Fibroblast of the aortic adventitia (primary cell): ENCODE measurements around the gene GTF3C6. TPM values are rescaled to one million over a fixed set of nuclear protein-coding genes. Genes with fewer than 3 reads are reported as not detected.
A peak's percentile ranks its signal among the peaks of the same experiment; 100 is the strongest.

Source experiments
- DNase-seq: peaks from one replicate; pipeline ENCODE4 v3.0.0-alpha.2; 2010; ENCODE audit warnings: low read depth
- H3K4me3 ChIP-seq: 2 replicates; pipeline ENCODE4 v1.5.1; 2011; ENCODE audit warnings: low read depth, mild to moderate bottlenecking, control low read depth, low read length, moderate library complexity
- CTCF ChIP-seq: IDR thresholded peaks from 2 replicates; pipeline ENCODE4 v1.5.1; 2011; ENCODE audit warnings: mild to moderate bottlenecking, low read length, control low read depth, inconsistent platforms; ENCODE audit not compliant: insufficient read depth
- total RNA-seq: library from RNA; depleted of rRNA; stranded (reverse); fragments of >200 nt; gene quantifications from 2 replicates; pipeline ENCODE4 v1.2.3, GENCODE V29; 2012; ENCODE audit warnings: low replicate concordance

GTF3C6 gene
- total RNA-seq, 1 donor, result 77.0 TPM

- H3K4me3 ChIP-seq, result no peak overlapping the region
- no peak for TF ChIP-seq CTCF
- DNase-seq, result no peak
Measured at GRCh38 chr6:110939429-110940200, 18.9 kb upstream of the GTF3C6 start.

- DNase-seq, result peak; percentile 74
- TF ChIP-seq CTCF, result no peak
- H3K4me3 ChIP-seq, result no peak overlapping the region
Measured at GRCh38 chr6:110944681-110945151, 13.8 kb upstream of the GTF3C6 start.

DNA sequence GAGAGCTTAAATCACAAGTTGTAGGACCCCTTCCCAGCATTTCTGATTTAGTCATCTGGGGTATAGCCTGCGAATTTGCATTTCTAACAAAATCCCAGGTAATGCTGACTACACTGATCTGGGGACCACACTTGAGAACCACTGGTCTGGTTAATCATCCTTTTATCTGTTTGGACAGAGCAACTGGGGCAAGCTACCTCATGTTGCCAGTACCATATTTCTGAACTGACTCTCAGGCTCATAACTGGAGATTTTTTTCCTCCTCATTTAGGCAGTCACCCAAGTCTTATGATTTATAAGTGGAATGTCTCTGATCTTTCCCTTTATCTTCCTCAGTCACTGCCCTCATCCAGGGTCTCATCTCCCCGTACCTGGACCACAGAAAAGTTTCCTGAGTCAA, 12.0 kb upstream of the GTF3C6 start:
- no peak for DNase-seq
- no peak overlapping the region for H3K4me3 ChIP-seq
- TF ChIP-seq CTCF, result no peak

DNA sequence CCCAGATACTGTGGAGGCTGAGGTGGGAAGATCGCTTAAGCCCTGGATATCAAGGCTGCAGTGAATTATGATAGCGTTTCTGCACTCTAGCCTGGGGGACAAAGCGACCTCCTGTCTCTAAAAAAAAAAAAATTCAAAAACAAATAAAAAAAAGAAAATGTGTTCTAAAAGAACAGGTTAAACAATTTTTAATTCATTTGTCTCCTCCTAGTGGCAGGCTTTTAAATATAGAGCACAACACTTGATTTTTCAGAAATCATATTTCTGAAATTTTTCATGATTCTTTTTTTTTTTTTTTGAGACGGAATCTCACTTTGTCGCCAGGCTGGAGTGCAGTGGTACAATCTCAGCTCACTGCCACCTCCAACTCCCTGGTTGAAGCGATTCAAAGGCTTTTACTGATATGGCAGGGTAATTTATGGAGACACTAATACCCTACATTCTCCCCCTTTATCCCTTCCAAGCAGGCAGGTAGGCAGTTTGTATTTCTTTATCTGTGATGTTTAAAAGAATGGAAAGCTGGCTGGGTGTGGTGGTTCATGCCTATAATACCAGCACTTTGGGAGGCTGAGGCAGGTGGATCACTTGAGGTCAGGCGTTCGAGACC, 8.7 kb upstream of the GTF3C6 start:
- H3K4me3 ChIP-seq, result no peak overlapping the region
- peak; percentile 74 for DNase-seq
- peak; percentile 54 for TF ChIP-seq CTCF

- no peak for DNase-seq
- no peak overlapping the region for H3K4me3 ChIP-seq
- no peak for TF ChIP-seq CTCF
Measured at GRCh38 chr6:110950440-110950839, 8.1 kb upstream of the GTF3C6 start.

DNA sequence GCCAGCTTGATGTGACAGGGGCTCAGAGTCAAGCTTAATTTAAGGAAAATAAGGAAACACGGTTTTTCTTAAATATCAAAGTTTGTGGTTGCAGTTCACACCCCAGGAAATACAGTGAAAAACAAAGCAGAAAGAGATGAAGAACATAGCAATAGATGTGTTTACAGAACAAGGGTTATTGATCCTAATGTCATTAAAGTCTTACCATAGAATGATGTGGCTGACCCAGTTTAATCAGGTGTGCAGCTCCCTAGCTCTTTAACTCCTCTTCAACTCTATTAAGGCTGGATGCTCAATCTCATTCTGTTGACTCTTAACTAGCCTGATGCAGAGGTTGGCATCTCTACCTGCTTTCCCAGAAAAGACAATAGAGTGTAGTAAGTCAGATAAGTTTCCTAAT, 7.5 kb upstream of the GTF3C6 start:
- DNase-seq, result no peak
- TF ChIP-seq CTCF, result no peak
- H3K4me3 ChIP-seq, result no peak overlapping the region
